Calu3 (cell line): ENCODE results near the gene TSPAN8. TPM values are rescaled to one million over a fixed set of nuclear protein-coding genes. Genes with fewer than 3 reads are reported as not detected.
"Not testable (repeated sequence)": the region's sequence is repeated elsewhere in the genome, so short reads cannot be mapped to it uniquely, and the experiment has no call there.

ENCODE experiments used
- BruUV-seq: library from RNA; stranded (reverse); fragments of 400-500 nt; replicated peaks from 2 replicates; lab custom pipeline; 2021; lab: Mats Ljungman, UMichigan
- CTCF ChIA-PET: fragments of 300-600 bp; sonication (Branson Sonifier 250); formaldehyde crosslinking; loops from one replicate; lab custom pipeline; 2022; ENCODE audit warnings: antibody characterized with exemption; lab: Charles Lee
- DNase-seq: peaks from one replicate; pipeline ENCODE4 v3.0.0; 2022
- H3K27ac Mint-ChIP-seq: one replicate; pipeline ENCODE4 v1.8.0; 2022; ENCODE audit warnings: mixed read lengths; ENCODE audit not compliant: unreplicated experiment
- H3K27me3 Mint-ChIP-seq: one replicate; pipeline ENCODE4 v1.8.0; 2022; ENCODE audit warnings: mixed read lengths; ENCODE audit not compliant: unreplicated experiment
- H3K36me3 Mint-ChIP-seq: one replicate; pipeline ENCODE4 v1.8.0; 2022; ENCODE audit warnings: mild to moderate bottlenecking, moderate library complexity, mixed read lengths; ENCODE audit not compliant: insufficient read depth, unreplicated experiment
- H3K4me1 Mint-ChIP-seq: one replicate; pipeline ENCODE4 v1.8.0; 2022; ENCODE audit warnings: mild to moderate bottlenecking, low read depth, mixed read lengths; ENCODE audit not compliant: unreplicated experiment
- H3K4me3 Mint-ChIP-seq: one replicate; pipeline ENCODE4 v1.8.0; 2022; ENCODE audit warnings: mild to moderate bottlenecking, low read depth, moderate library complexity, mixed read lengths; ENCODE audit not compliant: unreplicated experiment
- H3K9me3 Mint-ChIP-seq: one replicate; pipeline ENCODE4 v1.8.0; 2022; ENCODE audit warnings: low read depth, mixed read lengths; ENCODE audit not compliant: unreplicated experiment
- intact Hi-C: fragments of 100-400 bp; cut with micrococcal nuclease; formaldehyde crosslinking; loops from one replicate; pipeline ENCODE4 v1.10.0; 2022; ENCODE audit not compliant: unreplicated experiment
- total RNA-seq: library from RNA; stranded (reverse); gene quantifications from 2 replicates; pipeline ENCODE4 v1.2.3, GENCODE V29; 2022
- TF ChIP-seq, protein P1 (sequence below): fragments of 200-600 bp; IDR thresholded peaks from one replicate; pipeline ENCODE4 v1.8.0; 2022; ENCODE audit warnings: antibody characterized with exemption; ENCODE audit not compliant: unreplicated experiment

Gene TSPAN8
- total RNA-seq, 1 experiment from 2014 or later: 289 TPM

DNA sequence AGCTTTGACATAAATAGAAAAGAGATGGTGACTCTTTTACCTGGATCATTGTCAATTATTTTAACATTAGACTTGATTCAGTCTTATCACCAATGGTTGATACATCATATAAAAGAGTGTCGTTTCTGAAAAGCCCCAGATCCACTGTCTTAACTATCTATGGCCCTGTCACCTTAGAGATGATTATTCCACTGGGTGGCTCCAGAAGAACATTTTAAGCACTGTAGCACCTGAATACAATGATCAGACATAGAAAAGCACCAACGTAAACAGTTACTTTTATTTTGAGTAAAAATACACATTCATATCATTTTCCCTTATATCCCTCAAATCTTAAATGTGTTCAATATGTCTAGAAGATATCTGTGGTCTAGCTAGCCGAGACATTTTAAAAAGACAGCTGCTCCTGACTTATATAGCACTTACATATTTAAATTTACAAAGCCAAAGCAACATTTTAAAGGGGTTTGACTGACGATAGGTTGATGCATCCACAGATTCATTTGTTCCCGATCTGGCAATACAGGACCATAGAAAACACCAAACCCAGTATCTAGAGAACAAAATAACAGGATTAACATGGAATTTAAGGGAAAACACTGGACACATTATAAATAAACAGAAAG, 32.9 kb downstream of the TSPAN8 start:
- Mint-ChIP-seq H3K4me3 (no peak overlapping the region), H3K36me3 (peaks cover 27% of the 10 kb centered on the region), H3K9me3 (no peaks in the 10 kb centered on the region), H3K27me3 (no peaks in the 10 kb centered on the region), H3K27ac (no peak overlapping the region), H3K4me1 (peaks cover 10% of the 10 kb centered on the region)
- TF ChIP-seq, protein P1, sequence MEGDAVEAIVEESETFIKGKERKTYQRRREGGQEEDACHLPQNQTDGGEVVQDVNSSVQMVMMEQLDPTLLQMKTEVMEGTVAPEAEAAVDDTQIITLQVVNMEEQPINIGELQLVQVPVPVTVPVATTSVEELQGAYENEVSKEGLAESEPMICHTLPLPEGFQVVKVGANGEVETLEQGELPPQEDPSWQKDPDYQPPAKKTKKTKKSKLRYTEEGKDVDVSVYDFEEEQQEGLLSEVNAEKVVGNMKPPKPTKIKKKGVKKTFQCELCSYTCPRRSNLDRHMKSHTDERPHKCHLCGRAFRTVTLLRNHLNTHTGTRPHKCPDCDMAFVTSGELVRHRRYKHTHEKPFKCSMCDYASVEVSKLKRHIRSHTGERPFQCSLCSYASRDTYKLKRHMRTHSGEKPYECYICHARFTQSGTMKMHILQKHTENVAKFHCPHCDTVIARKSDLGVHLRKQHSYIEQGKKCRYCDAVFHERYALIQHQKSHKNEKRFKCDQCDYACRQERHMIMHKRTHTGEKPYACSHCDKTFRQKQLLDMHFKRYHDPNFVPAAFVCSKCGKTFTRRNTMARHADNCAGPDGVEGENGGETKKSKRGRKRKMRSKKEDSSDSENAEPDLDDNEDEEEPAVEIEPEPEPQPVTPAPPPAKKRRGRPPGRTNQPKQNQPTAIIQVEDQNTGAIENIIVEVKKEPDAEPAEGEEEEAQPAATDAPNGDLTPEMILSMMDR: no peak
- no peak for DNase-seq
- intact Hi-C loops: loop anchor here (1.0 kb wide), 1 partner anchor 267 kb away; no protein-coding TSS in a partner anchor
- CTCF ChIA-PET: interaction anchor here (0.7 kb wide), 1 partner anchor 257 kb away, joined by 5 read pairs; no protein-coding TSS in a partner anchor
- no TSS peak for BruUV-seq

DNA sequence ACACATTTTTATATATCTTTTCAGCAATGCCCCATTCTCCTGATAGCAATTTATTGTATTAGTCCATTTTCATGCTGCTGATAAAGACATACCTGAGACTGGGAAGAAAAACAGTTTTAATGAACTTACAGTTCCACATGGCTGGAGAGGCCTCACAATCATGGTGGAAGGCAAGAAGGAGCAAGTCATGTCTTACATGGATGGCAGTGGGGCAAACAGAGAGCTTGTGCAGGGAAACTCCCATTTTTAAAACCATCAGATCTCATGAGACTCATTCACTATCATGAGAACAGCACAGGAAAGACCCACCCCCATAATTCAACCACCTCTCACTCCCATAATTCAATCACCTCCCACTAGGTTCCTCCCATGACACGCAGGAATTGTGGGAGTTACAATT, 44.7 kb downstream of the TSPAN8 start:
- H3K4me1 Mint-ChIP-seq, DNase-seq, H3K27ac Mint-ChIP-seq, H3K4me3 Mint-ChIP-seq, H3K36me3 Mint-ChIP-seq, H3K27me3 Mint-ChIP-seq, intact Hi-C loops, BruUV-seq, CTCF ChIA-PET: not testable (repeated sequence)
- H3K9me3 Mint-ChIP-seq: peaks cover 11% of the 10 kb centered on the region

DNA sequence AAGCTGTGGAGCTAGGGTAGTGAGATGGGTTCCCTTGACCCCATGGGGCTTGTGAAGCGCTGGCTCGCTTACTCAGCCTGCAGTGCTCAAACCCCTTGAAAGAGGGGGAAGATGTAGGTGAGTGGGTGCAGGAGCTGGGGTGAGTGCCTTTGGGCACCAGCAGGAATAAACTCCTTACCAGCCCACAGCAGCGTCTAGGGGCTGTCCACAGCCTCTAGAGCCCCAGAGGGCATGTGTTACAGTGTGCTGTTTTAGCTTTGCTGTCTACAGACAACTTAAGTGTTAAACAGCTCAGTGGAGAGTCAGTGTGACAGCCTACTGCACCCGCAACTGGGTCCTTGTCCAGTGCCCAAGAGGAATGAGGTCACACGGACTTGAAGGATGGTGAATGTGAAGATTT, 48.0 kb downstream of the TSPAN8 start:
- no TSS peak for BruUV-seq
- peaks cover 11% of the 10 kb centered on the region for H3K9me3 Mint-ChIP-seq
- CTCF ChIA-PET: no interaction called here
- intact Hi-C loops: no loop called here
- DNase-seq: no peak
- H3K4me1 Mint-ChIP-seq: peaks cover 11% of the 10 kb centered on the region
- no peaks in the 10 kb centered on the region for H3K27me3 Mint-ChIP-seq
- TF ChIP-seq, protein P1: no peak
- no peak overlapping the region for H3K4me3 Mint-ChIP-seq
- no peaks in the 10 kb centered on the region for H3K36me3 Mint-ChIP-seq
- no peak overlapping the region for H3K27ac Mint-ChIP-seq

DNA sequence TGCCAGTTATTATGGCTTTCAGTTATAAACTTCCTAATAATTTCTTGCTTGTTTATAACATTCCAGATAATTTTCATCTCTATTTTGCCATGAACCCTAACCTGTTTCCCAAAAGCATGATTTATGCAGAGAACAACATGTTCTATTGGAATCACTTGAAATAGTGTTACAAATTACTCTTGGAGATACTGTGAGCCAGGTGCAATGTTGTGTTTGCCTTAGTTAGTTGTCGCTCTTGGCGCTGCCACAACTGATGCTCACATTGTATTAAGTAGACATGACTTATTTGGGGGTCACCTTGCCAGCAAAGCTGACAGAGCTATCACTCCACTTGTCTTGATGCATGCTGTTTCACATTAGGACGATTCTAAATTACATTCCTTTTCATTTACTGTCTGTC, 49.4 kb downstream of the TSPAN8 start:
- no peak for DNase-seq
- TF ChIP-seq, protein P1: no peak
- H3K27ac Mint-ChIP-seq: no peak overlapping the region
- H3K4me3 Mint-ChIP-seq: no peak overlapping the region
- intact Hi-C loops: no loop called here
- H3K27me3 Mint-ChIP-seq: no peaks in the 10 kb centered on the region
- no peaks in the 10 kb centered on the region for H3K36me3 Mint-ChIP-seq
- peaks cover 8% of the 10 kb centered on the region for H3K9me3 Mint-ChIP-seq
- peaks cover 11% of the 10 kb centered on the region for H3K4me1 Mint-ChIP-seq
- CTCF ChIA-PET: no interaction called here
- no TSS peak for BruUV-seq

DNA sequence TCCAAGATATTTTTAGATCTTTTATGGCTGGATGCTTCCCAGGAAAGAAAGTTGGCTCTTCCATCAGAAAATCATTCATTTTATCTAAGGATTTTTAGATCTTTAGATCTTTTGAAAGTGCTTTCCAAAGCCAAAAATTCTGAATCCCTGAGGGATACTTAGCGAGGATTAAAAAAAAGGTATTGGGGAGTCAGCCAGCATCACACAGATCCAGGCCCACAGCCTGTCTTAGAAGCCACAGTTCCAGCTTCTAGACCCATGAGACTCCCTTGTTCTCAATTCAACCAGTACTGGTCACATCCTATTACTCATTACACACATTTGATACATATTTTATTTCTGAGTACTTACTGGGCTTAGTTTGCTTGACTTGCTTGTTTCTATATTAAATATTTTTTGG, 49.9 kb downstream of the TSPAN8 start:
- TF ChIP-seq, protein P1: no peak
- CTCF ChIA-PET: no interaction called here
- Mint-ChIP-seq H3K27ac (no peak overlapping the region), H3K4me1 (peaks cover 11% of the 10 kb centered on the region), H3K4me3 (no peak overlapping the region), H3K27me3 (no peaks in the 10 kb centered on the region), H3K36me3 (no peaks in the 10 kb centered on the region), H3K9me3 (peaks cover 6% of the 10 kb centered on the region)
- no TSS peak for BruUV-seq
- DNase-seq: no peak
- intact Hi-C loops: no loop called here
